ENCODE measurements around the gene KCNH8. TPM values are rescaled to one million over a fixed set of nuclear protein-coding genes. Genes with fewer than 3 reads are reported as not detected.

KCNH8 gene
- not detected in 5 replicates for total RNA-seq (2022; extraction: Qiagen RNA extraction)

GRCh38 chr3:19147905-19148767 lies at the start of gene KCNH8:
Gene KCNH8, plus strand, starts transcription at chr3:19148510. Its CDS starts 210 bp downstream, at chr3:19148720.

All from A549 treated with AZD2906 at 1 μM for 4 hours (cell line).